ENCODE measurements around the gene CCDC88C.

Gene CCDC88C

GRCh38 chr14:91238661-91239060 lies 179.0 kb downstream of the CCDC88C start:
- no peaks in the 10 kb centered on the region for H3K27me3 ChIP-seq (ENCODE audit: control insufficient read depth, insufficient read depth, low read length)
- H3K36me3 ChIP-seq (ENCODE audit: control insufficient read depth, insufficient read depth, low read length) = no peaks in the 10 kb centered on the region
- no peak overlapping the region for H3K27ac ChIP-seq (ENCODE audit: low read depth, low read length)
- H3K4me1 ChIP-seq (ENCODE audit: control insufficient read depth, insufficient read depth, low read length) = no peaks in the 10 kb centered on the region
- no peak overlapping the region for H3K4me3 ChIP-seq (ENCODE audit: low read length)
- no peak overlapping the region for H3K9ac ChIP-seq (ENCODE audit: low read length)

DNA sequence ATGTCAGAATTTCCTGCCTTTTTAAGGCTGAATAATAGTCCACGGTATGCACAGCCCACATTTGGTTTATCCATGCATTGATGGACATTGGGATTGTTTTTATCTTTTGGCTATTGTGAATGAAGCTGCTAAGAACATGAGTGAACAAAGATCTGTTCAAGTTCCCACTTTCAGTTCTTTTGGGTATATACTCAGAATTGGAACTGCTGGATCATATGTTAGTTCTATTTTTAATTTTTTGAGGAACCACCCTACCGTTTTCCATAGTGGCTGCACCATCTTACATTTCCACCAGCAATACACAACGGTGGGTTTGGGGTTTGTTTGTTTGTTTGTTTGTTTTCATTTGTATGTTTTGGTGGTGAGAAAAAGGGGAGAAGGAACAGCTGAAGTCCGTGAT lies 179.5 kb downstream of the CCDC88C start:
- H3K27me3 ChIP-seq (ENCODE audit: control insufficient read depth, insufficient read depth, low read length) = no peaks in the 10 kb centered on the region
- H3K9ac ChIP-seq (ENCODE audit: low read length) = no peak overlapping the region
- no peaks in the 10 kb centered on the region for H3K4me1 ChIP-seq (ENCODE audit: control insufficient read depth, insufficient read depth, low read length)
- H3K27ac ChIP-seq (ENCODE audit: low read depth, low read length) = no peak overlapping the region
- no peak overlapping the region for H3K4me3 ChIP-seq (ENCODE audit: low read length)
- no peaks in the 10 kb centered on the region for H3K36me3 ChIP-seq (ENCODE audit: control insufficient read depth, insufficient read depth, low read length)

- H3K27me3 ChIP-seq (ENCODE audit: control insufficient read depth, insufficient read depth, low read length) = no peaks in the 10 kb centered on the region
- no peak overlapping the region for H3K27ac ChIP-seq (ENCODE audit: low read depth, low read length)
- no peak overlapping the region for H3K4me3 ChIP-seq (ENCODE audit: low read length)
- H3K9ac ChIP-seq (ENCODE audit: low read length) = no peak overlapping the region
- no peaks in the 10 kb centered on the region for H3K4me1 ChIP-seq (ENCODE audit: control insufficient read depth, insufficient read depth, low read length)
- no peaks in the 10 kb centered on the region for H3K36me3 ChIP-seq (ENCODE audit: control insufficient read depth, insufficient read depth, low read length)
These were observed 180.4 kb downstream of the CCDC88C start for GRCh38 chr14:91237219-91237618.

DNA sequence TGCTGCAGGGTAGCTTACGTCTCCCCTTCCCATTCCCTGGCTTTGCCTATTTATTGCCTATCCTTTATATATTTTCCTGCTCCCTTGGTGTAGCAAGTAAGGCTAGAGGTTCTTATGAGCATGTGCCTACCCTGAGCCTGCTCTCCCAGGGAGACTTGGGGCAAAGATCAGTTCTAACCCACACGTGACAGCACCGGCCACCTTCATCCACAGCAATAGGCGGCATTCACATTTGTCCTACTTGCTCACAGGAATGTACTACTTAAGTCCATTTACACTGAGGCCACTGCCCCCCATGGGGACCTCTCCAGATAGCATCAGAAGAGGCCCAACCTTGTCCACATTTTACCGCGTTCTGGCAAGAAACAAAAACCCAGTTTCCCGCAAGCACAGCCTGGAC lies 181.8 kb downstream of the CCDC88C start:
- Histone ChIP-seq H3K4me3 (ENCODE audit: low read length) (no peak overlapping the region), H3K36me3 (ENCODE audit: control insufficient read depth, insufficient read depth, low read length) (no peaks in the 10 kb centered on the region), H3K4me1 (ENCODE audit: control insufficient read depth, insufficient read depth, low read length) (no peaks in the 10 kb centered on the region), H3K27ac (ENCODE audit: low read depth, low read length) (no peak overlapping the region), H3K27me3 (ENCODE audit: control insufficient read depth, insufficient read depth, low read length) (no peaks in the 10 kb centered on the region), H3K9ac (ENCODE audit: low read length) (no peak overlapping the region)

- Histone ChIP-seq H3K4me3 (ENCODE audit: low read length) (no peak overlapping the region), H3K9ac (ENCODE audit: low read length) (no peak overlapping the region), H3K4me1 (ENCODE audit: control insufficient read depth, insufficient read depth, low read length) (no peaks in the 10 kb centered on the region), H3K36me3 (ENCODE audit: control insufficient read depth, insufficient read depth, low read length) (peaks cover 4% of the 10 kb centered on the region), H3K27ac (ENCODE audit: low read depth, low read length) (no peak overlapping the region), H3K27me3 (ENCODE audit: control insufficient read depth, insufficient read depth, low read length) (no peaks in the 10 kb centered on the region)
These were observed 182.9 kb downstream of the CCDC88C start for GRCh38 chr14:91234791-91235114.

DNA sequence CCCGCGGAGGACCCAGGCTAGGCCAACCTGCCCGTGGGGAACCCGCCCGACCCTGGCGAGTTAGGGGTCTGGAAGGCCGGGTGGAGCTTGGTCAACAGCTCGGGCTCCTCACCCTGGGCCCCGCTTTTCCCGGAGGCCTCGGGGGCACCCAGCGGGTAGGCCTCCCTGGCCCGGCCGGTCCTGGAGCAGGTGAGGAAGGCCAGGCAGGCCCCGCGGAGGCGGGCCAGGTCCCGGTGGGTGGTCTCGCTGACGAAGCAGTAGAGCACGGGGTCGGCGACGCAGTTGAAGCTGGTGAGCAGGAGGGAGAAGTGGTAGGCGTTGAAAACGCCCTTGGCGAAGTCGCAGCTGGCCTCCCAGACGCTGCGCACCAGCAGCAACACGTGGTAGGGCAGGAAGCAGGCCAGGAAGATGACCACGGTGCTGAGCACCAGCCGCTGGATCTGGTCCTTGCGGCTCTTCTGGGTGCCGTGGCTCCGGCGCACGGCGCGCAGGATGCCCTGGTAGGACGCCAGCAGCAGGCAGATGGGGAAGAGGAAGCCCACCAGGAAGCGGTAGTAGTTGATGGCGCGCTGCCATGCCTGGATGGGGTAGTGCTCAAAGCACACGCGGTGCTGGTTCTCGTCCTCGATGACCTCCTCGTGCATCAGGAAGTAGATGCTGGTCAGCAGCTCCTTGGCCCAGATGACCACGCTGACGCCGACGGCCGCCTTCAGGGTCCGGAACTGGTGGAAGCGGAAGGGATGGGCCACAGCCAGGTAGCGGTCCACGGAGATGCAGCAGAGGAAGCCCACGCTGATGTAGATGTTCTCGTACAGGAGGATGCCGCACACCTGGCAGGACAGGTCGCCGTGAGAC lies 183.5 kb downstream of the CCDC88C start:
- no peak overlapping the region for H3K27ac ChIP-seq (ENCODE audit: low read depth, low read length)
- no peaks in the 10 kb centered on the region for H3K4me1 ChIP-seq (ENCODE audit: control insufficient read depth, insufficient read depth, low read length)
- peaks cover 5% of the 10 kb centered on the region for H3K36me3 ChIP-seq (ENCODE audit: control insufficient read depth, insufficient read depth, low read length)
- no peak overlapping the region for H3K9ac ChIP-seq (ENCODE audit: low read length)
- H3K27me3 ChIP-seq (ENCODE audit: control insufficient read depth, insufficient read depth, low read length) = no peaks in the 10 kb centered on the region
- H3K4me3 ChIP-seq (ENCODE audit: low read length) = no peak overlapping the region

DNA sequence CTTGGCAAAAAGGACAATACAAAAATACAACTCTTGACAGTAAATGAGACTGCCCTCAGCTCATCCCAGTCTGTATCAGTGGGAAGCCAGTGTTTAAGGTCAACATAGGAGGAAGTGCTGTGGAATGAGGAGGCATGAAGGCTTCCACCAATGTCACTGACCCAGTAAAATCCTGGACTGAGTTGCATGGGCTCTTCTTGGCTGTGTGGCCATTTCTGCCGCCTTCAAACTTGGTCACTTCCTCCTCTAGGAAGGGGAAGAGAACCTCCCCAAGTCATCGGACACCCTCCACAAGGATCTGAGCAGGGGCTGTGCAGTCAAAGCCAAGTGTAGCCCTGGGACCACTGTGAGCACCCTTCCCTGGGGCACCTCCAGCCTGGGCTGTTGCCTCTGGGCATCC lies 185.0 kb downstream of the CCDC88C start:
- Histone ChIP-seq H3K27ac (ENCODE audit: low read depth, low read length) (no peak overlapping the region), H3K36me3 (ENCODE audit: control insufficient read depth, insufficient read depth, low read length) (peaks cover 5% of the 10 kb centered on the region), H3K27me3 (ENCODE audit: control insufficient read depth, insufficient read depth, low read length) (no peaks in the 10 kb centered on the region), H3K9ac (ENCODE audit: low read length) (no peak overlapping the region), H3K4me3 (ENCODE audit: low read length) (no peak overlapping the region), H3K4me1 (ENCODE audit: control insufficient read depth, insufficient read depth, low read length) (no peaks in the 10 kb centered on the region)

- Histone ChIP-seq H3K36me3 (ENCODE audit: control insufficient read depth, insufficient read depth, low read length) (peaks cover 5% of the 10 kb centered on the region), H3K4me3 (ENCODE audit: low read length) (no peak overlapping the region), H3K9ac (ENCODE audit: low read length) (no peak overlapping the region), H3K27me3 (ENCODE audit: control insufficient read depth, insufficient read depth, low read length) (no peaks in the 10 kb centered on the region), H3K27ac (ENCODE audit: low read depth, low read length) (no peak overlapping the region), H3K4me1 (ENCODE audit: control insufficient read depth, insufficient read depth, low read length) (no peaks in the 10 kb centered on the region)
These were observed 185.6 kb downstream of the CCDC88C start for GRCh38 chr14:91232052-91232451.

DNA sequence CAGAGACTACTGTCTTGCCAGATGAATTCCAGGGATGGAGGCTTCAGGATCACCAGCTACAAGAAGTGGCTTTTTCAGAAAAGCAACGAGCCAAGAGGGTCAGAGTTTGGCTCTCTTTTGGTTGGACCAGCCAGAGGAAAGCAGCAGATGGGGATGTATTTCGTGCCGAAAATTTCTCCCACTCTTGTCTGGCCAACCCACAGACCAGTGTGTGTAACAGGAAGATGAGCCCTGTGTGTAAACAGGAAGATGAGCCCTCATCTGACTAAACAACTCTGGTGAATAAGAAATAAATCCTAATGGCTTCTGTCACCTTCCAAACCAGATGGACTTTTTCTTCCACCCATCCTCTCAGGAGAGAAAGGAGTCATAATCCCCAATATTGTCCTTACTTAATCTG lies 186.2 kb downstream of the CCDC88C start:
- H3K4me3 ChIP-seq (ENCODE audit: low read length) = no peak overlapping the region
- H3K27ac ChIP-seq (ENCODE audit: low read depth, low read length) = no peak overlapping the region
- H3K36me3 ChIP-seq (ENCODE audit: control insufficient read depth, insufficient read depth, low read length) = peaks cover 5% of the 10 kb centered on the region
- H3K9ac ChIP-seq (ENCODE audit: low read length) = no peak overlapping the region
- H3K4me1 ChIP-seq (ENCODE audit: control insufficient read depth, insufficient read depth, low read length) = no peaks in the 10 kb centered on the region
- no peaks in the 10 kb centered on the region for H3K27me3 ChIP-seq (ENCODE audit: control insufficient read depth, insufficient read depth, low read length)

- peaks cover 5% of the 10 kb centered on the region for H3K36me3 ChIP-seq (ENCODE audit: control insufficient read depth, insufficient read depth, low read length)
- H3K9ac ChIP-seq (ENCODE audit: low read length) = no peak overlapping the region
- no peak overlapping the region for H3K27ac ChIP-seq (ENCODE audit: low read depth, low read length)
- H3K4me3 ChIP-seq (ENCODE audit: low read length) = no peak overlapping the region
- H3K4me1 ChIP-seq (ENCODE audit: control insufficient read depth, insufficient read depth, low read length) = no peaks in the 10 kb centered on the region
- no peaks in the 10 kb centered on the region for H3K27me3 ChIP-seq (ENCODE audit: control insufficient read depth, insufficient read depth, low read length)
These were observed 187.1 kb downstream of the CCDC88C start for GRCh38 chr14:91230397-91231035.

DNA sequence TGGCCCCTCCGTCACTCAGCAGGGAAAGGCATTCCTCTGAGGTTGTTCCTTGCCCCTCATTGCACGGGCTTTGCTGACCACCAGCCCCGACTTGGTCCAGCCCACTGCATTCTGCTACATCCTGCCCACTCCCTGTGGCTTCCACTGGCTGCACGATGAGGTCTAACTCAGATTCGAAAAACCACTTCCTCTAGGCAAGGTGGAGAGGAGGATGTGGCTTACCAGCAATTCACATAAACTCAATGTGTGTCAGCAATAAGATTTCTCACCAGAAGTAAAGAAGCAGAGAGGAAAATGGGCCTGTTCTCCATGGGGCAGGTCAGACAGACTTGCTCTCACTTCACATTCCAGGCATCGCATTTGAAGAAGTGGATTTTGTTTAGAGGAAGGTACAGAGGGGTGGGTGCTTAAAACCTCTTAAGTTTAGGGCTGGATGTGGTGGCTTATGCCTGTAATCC lies 187.8 kb downstream of the CCDC88C start:
- no peak overlapping the region for H3K9ac ChIP-seq (ENCODE audit: low read length)
- H3K36me3 ChIP-seq (ENCODE audit: control insufficient read depth, insufficient read depth, low read length) = peaks cover 5% of the 10 kb centered on the region
- H3K4me3 ChIP-seq (ENCODE audit: low read length) = no peak overlapping the region
- H3K27ac ChIP-seq (ENCODE audit: low read depth, low read length) = no peak overlapping the region
- no peaks in the 10 kb centered on the region for H3K4me1 ChIP-seq (ENCODE audit: control insufficient read depth, insufficient read depth, low read length)
- H3K27me3 ChIP-seq (ENCODE audit: control insufficient read depth, insufficient read depth, low read length) = no peaks in the 10 kb centered on the region

GRCh38 chr14:91229005-91229382 lies 188.6 kb downstream of the CCDC88C start:
- Histone ChIP-seq H3K36me3 (ENCODE audit: control insufficient read depth, insufficient read depth, low read length) (peaks cover 5% of the 10 kb centered on the region), H3K27ac (ENCODE audit: low read depth, low read length) (no peak overlapping the region), H3K27me3 (ENCODE audit: control insufficient read depth, insufficient read depth, low read length) (no peaks in the 10 kb centered on the region), H3K4me1 (ENCODE audit: control insufficient read depth, insufficient read depth, low read length) (no peaks in the 10 kb centered on the region), H3K4me3 (ENCODE audit: low read length) (peak overlapping the region; percentile 26), H3K9ac (ENCODE audit: low read length) (no peak overlapping the region)

Measured in rectal smooth muscle tissue (tissue), 1 donor.